BJ (cell line): ENCODE measurements around the gene ESRRA. TPM values are rescaled to one million over a fixed set of nuclear protein-coding genes. Genes with fewer than 3 reads are reported as not detected.

Experiments
- CTCF ChIA-PET: fragments of 350-600 bp; formaldehyde crosslinking; extraction: SDS; loops from one replicate; lab custom pipeline; 2021; ENCODE audit warnings: antibody characterized with exemption, inconsistent platforms; lab: Yijun Ruan, JAX
- POLR2A ChIA-PET: fragments of 300-600 bp; sonication (Branson Sonifier 250); formaldehyde crosslinking; extraction: SDS; loops from one replicate; lab custom pipeline; 2021; ENCODE audit warnings: antibody characterized with exemption; lab: Charles Lee
- DNase-seq: peaks from one replicate; pipeline ENCODE4 v3.0.0-alpha.2; 2011; ENCODE audit warnings: low read depth
- H3K27me3 ChIP-seq: 2 replicates; pipeline ENCODE4 v1.6.0; 2011; ENCODE audit warnings: low read length; ENCODE audit not compliant: control insufficient read depth, insufficient read depth
- H3K36me3 ChIP-seq: 2 replicates; pipeline ENCODE4 v1.5.1; 2011; ENCODE audit warnings: low read length; ENCODE audit not compliant: control insufficient read depth, insufficient read depth
- H3K4me3 ChIP-seq: 2 replicates; pipeline ENCODE4 v1.5.1; 2011; ENCODE audit warnings: low read depth, mild to moderate bottlenecking, control low read depth, low read length
- CTCF ChIP-seq: IDR thresholded peaks from 2 replicates; pipeline ENCODE4 v1.5.1; 2011; ENCODE audit warnings: low read depth, mild to moderate bottlenecking, control low read depth, inconsistent platforms, low read length, moderate library complexity; ENCODE audit not compliant: insufficient read depth
- polyA plus RNA-seq: library from polyadenylated mRNA; depleted of rRNA; stranded (reverse); fragments of >200 nt; gene quantifications from 2 replicates; pipeline ENCODE4 v1.2.3, GENCODE V29; 2011

Gene ESRRA
- polyA plus RNA-seq, 1 experiment, result 17.4 TPM

- ChIA-PET CTCF (interaction anchor here (9.2 kb wide), 1 partner anchor 14 kb away, joined by 88 read pairs; the partner anchor contains the start of gene CATSPERZ), POLR2A (no interaction called here)
- TF ChIP-seq CTCF, result no peak
- no peak for DNase-seq
- Histone ChIP-seq H3K27me3 (peaks cover 22% of the 10 kb centered on the region), H3K36me3 (no peaks in the 10 kb centered on the region), H3K4me3 (no peak overlapping the region)
Observed at GRCh38 chr11:64289002-64289564, 16.2 kb upstream of the ESRRA start.

- ChIA-PET CTCF (interaction anchor here (1.0 to 9.2 kb wide), 2 partner anchors 12 to 19 kb away, joined by 3 to 88 read pairs; partner anchors contain the start of gene CATSPERZ), POLR2A (no interaction called here)
- H3K4me3 ChIP-seq, result no peak overlapping the region
- no peaks in the 10 kb centered on the region for H3K36me3 ChIP-seq
- TF ChIP-seq CTCF, result no peak
- DNase-seq, result no peak
- H3K27me3 ChIP-seq, result peaks cover 28% of the 10 kb centered on the region
Observed at GRCh38 chr11:64290352-64291261, 14.7 kb upstream of the ESRRA start.

- ChIA-PET CTCF (interaction anchor here (9.2 kb wide), 1 partner anchor 11 kb away, joined by 88 read pairs; the partner anchor contains the start of gene CATSPERZ), POLR2A (no interaction called here)
- DNase-seq, result no peak
- no peak for TF ChIP-seq CTCF
- no peaks in the 10 kb centered on the region for H3K36me3 ChIP-seq
- H3K27me3 ChIP-seq, result peaks cover 30% of the 10 kb centered on the region
- peak within 1 kb of the TSS; percentile 20 for H3K4me3 ChIP-seq
Observed at GRCh38 chr11:64291262-64291751, 14.0 kb upstream of the ESRRA start, which contains the start of gene KCNK4. Gene KCNK4 (plus strand): TSS chr11:64291302. CDS start chr11:64293019, 1,717 bp downstream.

- POLR2A ChIA-PET, result no interaction called here
- no peak for TF ChIP-seq CTCF
- Histone ChIP-seq H3K4me3 (peak overlapping the region; percentile 20), H3K27me3 (peaks cover 36% of the 10 kb centered on the region), H3K36me3 (no peaks in the 10 kb centered on the region)
- DNase-seq, result no peak
- CTCF ChIA-PET, result interaction anchor here (1.1 to 9.2 kb wide), 3 partner anchors 9 to 13 kb away, joined by 5 to 88 read pairs (median 11); partner anchors contain the start of gene CATSPERZ
Observed at GRCh38 chr11:64291752-64292459, 13.4 kb upstream of the ESRRA start.
